Fibroblast of skin of left biceps (primary cell): ENCODE results near the gene RAPGEF3.

Source experiments
- DNase-seq, 2 experiments: peaks; one replicate each; pipeline ENCODE4 v3.0.0-alpha.2; 2013; ENCODE audit warnings: low read depth in 2 of 2

The RAPGEF3 gene

GRCh38 chr12:47791351-47791746 is 32.7 kb upstream of the RAPGEF3 start:
- DNase-seq, result no peak

- no peak for DNase-seq
Observed at GRCh38 chr12:47790676-47791350, 32.1 kb upstream of the RAPGEF3 start.

GRCh38 chr12:47789712-47790489 is 31.2 kb upstream of the RAPGEF3 start:
- no peak for DNase-seq

GRCh38 chr12:47789141-47789540 is 30.5 kb upstream of the RAPGEF3 start:
- DNase-seq, result no peak

- DNase-seq, result no peak
Observed at GRCh38 chr12:47787596-47788319, 29.1 kb upstream of the RAPGEF3 start.

- no peak for DNase-seq
Observed at GRCh38 chr12:47786662-47787280, 28.1 kb upstream of the RAPGEF3 start.

- DNase-seq, result no peak
Observed at GRCh38 chr12:47785887-47786661, 27.4 kb upstream of the RAPGEF3 start.

- no peak for DNase-seq
Observed at GRCh38 chr12:47785036-47785886, 26.6 kb upstream of the RAPGEF3 start.

- no peak for DNase-seq
Observed at GRCh38 chr12:47783821-47784819, 25.4 kb upstream of the RAPGEF3 start.

- no peak for DNase-seq
Observed at GRCh38 chr12:47783024-47783755, 24.5 kb upstream of the RAPGEF3 start.

- no peak for DNase-seq
Observed at GRCh38 chr12:47782372-47782770, 23.7 kb upstream of the RAPGEF3 start.

GRCh38 chr12:47781479-47782371 is 23.0 kb upstream of the RAPGEF3 start:
- no peak for DNase-seq

GRCh38 chr12:47779943-47780504 is 21.3 kb upstream of the RAPGEF3 start:
- no peak for DNase-seq

- DNase-seq, result peak; percentile 53 to 54
Observed at GRCh38 chr12:47779301-47779942, 20.7 kb upstream of the RAPGEF3 start.

GRCh38 chr12:47778881-47779280 is 20.2 kb upstream of the RAPGEF3 start:
- no peak for DNase-seq

- DNase-seq, result no peak
Observed at GRCh38 chr12:47777741-47778558, 19.3 kb upstream of the RAPGEF3 start.
